HepG2 (cell line): ENCODE data around the gene EIF1AD. TPM values are rescaled to one million over a fixed set of nuclear protein-coding genes. Genes with fewer than 3 reads are reported as not detected.

Experiments
- BCL6 ChIP-seq: IDR thresholded peaks from 2 replicates; pipeline ENCODE4 v1.6.1; 2016; ENCODE audit warnings: missing genetic modification reagents, missing compliant biosample characterization
- EP300 ChIP-seq, 3 experiments: sonication (generic) in 1 of 3; formaldehyde crosslinking in 1 of 3; IDR thresholded peaks; 2 replicates each; pipeline versions ENCODE4 v1.5.1 to v1.6.1; 2011 to 2020; ENCODE audit warnings: low read depth in 2 of 3, low read length in 2 of 3, borderline replicate concordance in 1 of 3, improper control_type of control experiment in 1 of 3, mild to moderate bottlenecking in 1 of 3, missing genetic modification reagents in 1 of 3, moderate library complexity in 1 of 3
- HNRNPUL1 ChIP-seq: fragments of 200-400 bp; formaldehyde crosslinking; IDR thresholded peaks from 2 replicates; pipeline ENCODE4 v1.6.1; 2017; ENCODE audit warnings: low read depth, mild to moderate bottlenecking, low read length, moderate library complexity
- HOXD1 ChIP-seq: sonication (generic); formaldehyde crosslinking; IDR thresholded peaks from 2 replicates; pipeline ENCODE4 v1.5.0; 2020; ENCODE audit warnings: missing genetic modification reagents
- KDM6A ChIP-seq: IDR thresholded peaks from 2 replicates; pipeline ENCODE4 v1.6.1; 2016; ENCODE audit warnings: low read depth
- MAFF ChIP-seq: IDR thresholded peaks from 2 replicates; pipeline ENCODE4 v1.6.1; 2011; ENCODE audit warnings: low read depth, low read length, improper control_type of control experiment
- MAFK ChIP-seq, 2 experiments: IDR thresholded peaks in 1 of 2; conservative IDR thresholded peaks in 1 of 2; 2 replicates each; pipeline ENCODE4 v1.6.1; 2011; ENCODE audit warnings: improper control_type of control experiment in 2 of 2, low read length in 2 of 2
- NR1H2 ChIP-seq: sonication (generic); formaldehyde crosslinking; IDR thresholded peaks from 2 replicates; pipeline ENCODE4 v1.8.1; 2022; ENCODE audit warnings: low read depth, missing genetic modification reagents, borderline replicate concordance
- RARA ChIP-seq: IDR thresholded peaks from 2 replicates; pipeline ENCODE4 v1.6.1; 2016; ENCODE audit warnings: missing genetic modification reagents, missing compliant biosample characterization
- THAP11 ChIP-seq: IDR thresholded peaks from 2 replicates; pipeline ENCODE4 v1.6.1; 2016; ENCODE audit warnings: missing biosample characterization, missing genetic modification reagents
- TOE1 ChIP-seq: sonication (generic); formaldehyde crosslinking; IDR thresholded peaks from 2 replicates; pipeline ENCODE4 v1.4.0; 2020; ENCODE audit warnings: mild to moderate bottlenecking, missing genetic modification reagents
- ZKSCAN1 ChIP-seq: fragments of 150-350 bp; IDR thresholded peaks from 2 replicates; pipeline ENCODE4 v1.6.1; 2014; ENCODE audit warnings: low read length
- ZNF709 ChIP-seq: sonication (generic); formaldehyde crosslinking; IDR thresholded peaks from 2 replicates; pipeline ENCODE4 v1.5.0; 2020; ENCODE audit warnings: mild to moderate bottlenecking, missing genetic modification reagents
- ZSCAN29 ChIP-seq: sonication (generic); formaldehyde crosslinking; conservative IDR thresholded peaks from 2 replicates; pipeline ENCODE4 v1.4.0; 2020; ENCODE audit warnings: mild to moderate bottlenecking, missing genetic modification reagents
- polyA plus RNA-seq, 8 experiments: library from polyadenylated mRNA; depleted of rRNA in 3 of 8; stranded (reverse) in 7 of 8; unstranded in 1 of 8; fragments of >200 nt; fragmentation: Illumina TruSeq in 4 of 8; extraction: Trizol in 4 of 8; gene quantifications; 2 replicates each; pipeline versions ENCODE4 v1.2.1 to v1.2.3, GENCODE V29; 2011 to 2016; ENCODE audit warnings: low read depth in 4 of 8, missing spikeins in 1 of 8, mixed read lengths in 1 of 8; ENCODE audit not compliant: insufficient read depth in 1 of 8
- total RNA-seq, 5 experiments: library from RNA; depleted of rRNA; stranded (reverse); fragments of >200 nt; fragmentation: Illumina TruSeq; extraction: Trizol; gene quantifications; 2 replicates each; pipeline ENCODE4 v1.2.3, GENCODE V29; 2016; ENCODE audit warnings: low read depth in 1 of 5
- TF ChIP-seq, protein P1 (sequence below): sonication (generic); formaldehyde crosslinking; IDR thresholded peaks from 2 replicates; pipeline ENCODE4 v1.4.0; 2020; ENCODE audit warnings: missing genetic modification reagents
- TF ChIP-seq, protein P2 (sequence below): sonication (generic); formaldehyde crosslinking; IDR thresholded peaks from 2 replicates; pipeline ENCODE4 v1.8.0; 2022; ENCODE audit warnings: missing genetic modification reagents, mild to moderate bottlenecking, inconsistent platforms, borderline replicate concordance
- TF ChIP-seq, protein P3 (sequence below): sonication (generic); formaldehyde crosslinking; IDR thresholded peaks from 2 replicates; pipeline ENCODE4 v1.4.0; 2020; ENCODE audit warnings: missing genetic modification reagents, borderline replicate concordance
- TF ChIP-seq, protein P4 (sequence below): sonication (generic); formaldehyde crosslinking; IDR thresholded peaks from 2 replicates; pipeline ENCODE4 v1.4.0; 2020; ENCODE audit warnings: missing genetic modification reagents, borderline replicate concordance

EIF1AD gene
- total and polyA plus RNA-seq, 2 of the 13 experiments (the other 11 are each of a cell fraction or from before 2014, with no cell fraction given), result 18.2 to 30.8 TPM

DNA sequence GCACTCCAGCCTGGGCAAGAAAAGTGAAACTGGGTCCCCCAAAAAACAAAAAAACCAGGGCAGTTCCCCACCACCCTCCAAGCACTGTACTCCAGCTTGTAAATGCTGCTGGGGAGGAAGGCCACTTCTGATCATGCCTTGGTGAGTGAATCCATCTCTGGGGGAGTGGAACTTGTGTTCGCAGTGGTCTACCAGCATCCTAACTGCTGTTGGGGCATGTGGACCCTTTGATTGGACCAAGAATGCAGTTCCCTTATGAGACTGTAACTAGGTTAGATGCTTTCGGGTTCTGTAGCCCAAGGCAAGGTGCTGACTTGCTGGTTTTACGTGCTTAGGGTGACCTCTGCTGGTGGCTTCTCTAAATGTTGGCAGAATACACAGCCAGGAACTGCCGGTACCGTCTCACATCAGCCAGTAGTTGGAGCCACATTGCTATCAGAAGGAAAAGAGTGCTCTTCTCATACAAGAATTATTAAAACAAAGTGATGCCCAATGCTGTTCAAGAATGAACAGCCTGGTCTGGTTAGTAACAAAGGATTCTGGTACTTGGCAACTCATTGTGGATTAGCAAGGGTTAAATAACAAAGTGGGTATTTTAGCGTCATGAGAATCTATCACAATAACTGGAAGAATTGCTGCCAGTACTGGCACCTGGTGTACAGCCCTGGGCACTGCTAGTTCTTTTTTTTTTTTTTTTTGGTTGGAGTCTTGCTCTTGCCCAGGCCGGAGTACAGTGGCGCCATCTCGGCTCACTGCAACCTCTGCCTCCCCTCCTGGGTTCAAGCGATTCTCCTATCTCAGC, 13.0 kb downstream of the EIF1AD start (continued):
- TF ChIP-seq, protein P1, sequence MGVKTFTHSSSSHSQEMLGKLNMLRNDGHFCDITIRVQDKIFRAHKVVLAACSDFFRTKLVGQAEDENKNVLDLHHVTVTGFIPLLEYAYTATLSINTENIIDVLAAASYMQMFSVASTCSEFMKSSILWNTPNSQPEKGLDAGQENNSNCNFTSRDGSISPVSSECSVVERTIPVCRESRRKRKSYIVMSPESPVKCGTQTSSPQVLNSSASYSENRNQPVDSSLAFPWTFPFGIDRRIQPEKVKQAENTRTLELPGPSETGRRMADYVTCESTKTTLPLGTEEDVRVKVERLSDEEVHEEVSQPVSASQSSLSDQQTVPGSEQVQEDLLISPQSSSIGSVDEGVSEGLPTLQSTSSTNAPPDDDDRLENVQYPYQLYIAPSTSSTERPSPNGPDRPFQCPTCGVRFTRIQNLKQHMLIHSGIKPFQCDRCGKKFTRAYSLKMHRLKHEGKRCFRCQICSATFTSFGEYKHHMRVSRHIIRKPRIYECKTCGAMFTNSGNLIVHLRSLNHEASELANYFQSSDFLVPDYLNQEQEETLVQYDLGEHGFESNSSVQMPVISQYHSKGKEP (CRISPR knock-in tag), result no peak
- TF ChIP-seq THAP11 (peak; percentile 70), TOE1 (CRISPR knock-in tag) (no peak), KDM6A (CRISPR knock-in tag) (no peak), NR1H2 (CRISPR knock-in tag) (no peak), BCL6 (CRISPR knock-in tag) (no peak), HOXD1 (CRISPR knock-in tag) (no peak), ZNF709 (CRISPR knock-in tag) (no peak), HNRNPUL1 (no peak), ZSCAN29 (CRISPR knock-in tag) (no peak), EP300 (IDR thresholded peaks at IDR 0.05; ENCODE audit: low read depth in 2 of 2, low read length in 2 of 2) (no peak), EP300 (CRISPR knock-in tag; IDR thresholded peaks at IDR 0.05; ENCODE audit: borderline replicate concordance) (no peak), ZKSCAN1 (no peak), MAFK (conservative IDR thresholded peaks at IDR 0.05 in 1 of 2, IDR thresholded peaks at IDR 0.05 in 1 of 2; ENCODE audit: low read length in 2 of 2) (peak; percentile 53 to 73; a peak in 3 of 4 replicates), RARA (CRISPR knock-in tag) (no peak), MAFF (peak; percentile 59; the same call in 1 of the 2 replicates)
- TF ChIP-seq, protein P2, sequence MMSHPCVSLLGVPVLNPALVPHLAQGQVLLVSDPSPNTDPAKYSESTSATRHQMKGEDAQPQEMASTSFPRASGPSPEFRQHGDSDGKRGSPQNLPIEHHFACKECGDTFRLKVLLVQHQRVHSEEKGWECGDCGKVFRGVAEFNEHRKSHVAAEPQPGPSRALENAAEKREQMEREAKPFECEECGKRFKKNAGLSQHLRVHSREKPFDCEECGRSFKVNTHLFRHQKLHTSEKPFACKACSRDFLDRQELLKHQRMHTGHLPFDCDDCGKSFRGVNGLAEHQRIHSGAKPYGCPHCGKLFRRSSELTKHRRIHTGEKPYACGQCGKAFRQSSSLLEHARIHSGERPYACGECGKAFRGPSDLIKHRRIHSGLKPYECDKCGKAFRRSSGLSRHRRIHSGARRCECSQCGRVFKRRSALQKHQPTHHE (CRISPR knock-in tag), result no peak
- TF ChIP-seq, protein P3, sequence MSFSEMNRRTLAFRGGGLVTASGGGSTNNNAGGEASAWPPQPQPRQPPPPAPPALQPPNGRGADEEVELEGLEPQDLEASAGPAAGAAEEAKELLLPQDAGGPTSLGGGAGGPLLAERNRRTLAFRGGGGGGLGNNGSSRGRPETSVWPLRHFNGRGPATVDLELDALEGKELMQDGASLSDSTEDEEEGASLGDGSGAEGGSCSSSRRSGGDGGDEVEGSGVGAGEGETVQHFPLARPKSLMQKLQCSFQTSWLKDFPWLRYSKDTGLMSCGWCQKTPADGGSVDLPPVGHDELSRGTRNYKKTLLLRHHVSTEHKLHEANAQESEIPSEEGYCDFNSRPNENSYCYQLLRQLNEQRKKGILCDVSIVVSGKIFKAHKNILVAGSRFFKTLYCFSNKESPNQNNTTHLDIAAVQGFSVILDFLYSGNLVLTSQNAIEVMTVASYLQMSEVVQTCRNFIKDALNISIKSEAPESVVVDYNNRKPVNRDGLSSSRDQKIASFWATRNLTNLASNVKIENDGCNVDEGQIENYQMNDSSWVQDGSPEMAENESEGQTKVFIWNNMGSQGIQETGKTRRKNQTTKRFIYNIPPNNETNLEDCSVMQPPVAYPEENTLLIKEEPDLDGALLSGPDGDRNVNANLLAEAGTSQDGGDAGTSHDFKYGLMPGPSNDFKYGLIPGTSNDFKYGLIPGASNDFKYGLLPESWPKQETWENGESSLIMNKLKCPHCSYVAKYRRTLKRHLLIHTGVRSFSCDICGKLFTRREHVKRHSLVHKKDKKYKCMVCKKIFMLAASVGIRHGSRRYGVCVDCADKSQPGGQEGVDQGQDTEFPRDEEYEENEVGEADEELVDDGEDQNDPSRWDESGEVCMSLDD (CRISPR knock-in tag), result no peak
- TF ChIP-seq, protein P4, sequence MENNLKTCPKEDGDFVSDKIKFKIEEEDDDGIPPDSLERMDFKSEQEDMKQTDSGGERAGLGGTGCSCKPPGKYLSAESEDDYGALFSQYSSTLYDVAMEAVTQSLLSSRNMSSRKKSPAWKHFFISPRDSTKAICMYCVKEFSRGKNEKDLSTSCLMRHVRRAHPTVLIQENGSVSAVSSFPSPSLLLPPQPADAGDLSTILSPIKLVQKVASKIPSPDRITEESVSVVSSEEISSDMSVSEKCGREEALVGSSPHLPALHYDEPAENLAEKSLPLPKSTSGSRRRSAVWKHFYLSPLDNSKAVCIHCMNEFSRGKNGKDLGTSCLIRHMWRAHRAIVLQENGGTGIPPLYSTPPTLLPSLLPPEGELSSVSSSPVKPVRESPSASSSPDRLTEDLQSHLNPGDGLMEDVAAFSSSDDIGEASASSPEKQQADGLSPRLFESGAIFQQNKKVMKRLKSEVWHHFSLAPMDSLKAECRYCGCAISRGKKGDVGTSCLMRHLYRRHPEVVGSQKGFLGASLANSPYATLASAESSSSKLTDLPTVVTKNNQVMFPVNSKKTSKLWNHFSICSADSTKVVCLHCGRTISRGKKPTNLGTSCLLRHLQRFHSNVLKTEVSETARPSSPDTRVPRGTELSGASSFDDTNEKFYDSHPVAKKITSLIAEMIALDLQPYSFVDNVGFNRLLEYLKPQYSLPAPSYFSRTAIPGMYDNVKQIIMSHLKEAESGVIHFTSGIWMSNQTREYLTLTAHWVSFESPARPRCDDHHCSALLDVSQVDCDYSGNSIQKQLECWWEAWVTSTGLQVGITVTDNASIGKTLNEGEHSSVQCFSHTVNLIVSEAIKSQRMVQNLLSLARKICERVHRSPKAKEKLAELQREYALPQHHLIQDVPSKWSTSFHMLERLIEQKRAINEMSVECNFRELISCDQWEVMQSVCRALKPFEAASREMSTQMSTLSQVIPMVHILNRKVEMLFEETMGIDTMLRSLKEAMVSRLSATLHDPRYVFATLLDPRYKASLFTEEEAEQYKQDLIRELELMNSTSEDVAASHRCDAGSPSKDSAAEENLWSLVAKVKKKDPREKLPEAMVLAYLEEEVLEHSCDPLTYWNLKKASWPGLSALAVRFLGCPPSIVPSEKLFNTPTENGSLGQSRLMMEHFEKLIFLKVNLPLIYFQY, result 0 out of 2 replicates have a peak, but pooled peaks have one; percentile 44
